HepG2 (cell line): ENCODE results near the gene GAL3ST2. TPM values are rescaled to one million over a fixed set of nuclear protein-coding genes. Genes with fewer than 3 reads are reported as not detected.

ENCODE experiments used
- ATRX ChIP-seq: sonication (generic); formaldehyde crosslinking; IDR thresholded peaks from 2 replicates; pipeline ENCODE4 v1.4.0; 2020; ENCODE audit warnings: missing genetic modification reagents, borderline replicate concordance
- CC2D1A ChIP-seq: sonication (generic); formaldehyde crosslinking; IDR thresholded peaks from 2 replicates; pipeline ENCODE4 v1.8.1; 2023; ENCODE audit warnings: mild to moderate bottlenecking, missing genetic modification reagents
- KDM6A ChIP-seq: IDR thresholded peaks from 2 replicates; pipeline ENCODE4 v1.6.1; 2016; ENCODE audit warnings: low read depth
- KMT2A ChIP-seq: sonication (generic); formaldehyde crosslinking; IDR thresholded peaks from 2 replicates; pipeline ENCODE4 v1.4.0; 2020; ENCODE audit warnings: missing genetic modification reagents
- MBNL3 ChIP-seq: fragments of 250-450 bp; sonication (Bioruptor Pico); conservative IDR thresholded peaks from 2 replicates; pipeline ENCODE4 v1.8.0; 2022; ENCODE audit warnings: mild to moderate bottlenecking, inconsistent platforms
- MTA1 ChIP-seq: sonication (generic); formaldehyde crosslinking; IDR thresholded peaks from 2 replicates; pipeline ENCODE4 v1.4.0; 2020; ENCODE audit warnings: missing genetic modification reagents, mild to moderate bottlenecking, borderline replicate concordance
- MXD3 ChIP-seq: IDR thresholded peaks from 2 replicates; pipeline ENCODE4 v1.6.1; 2016; ENCODE audit warnings: mild to moderate bottlenecking, missing biosample characterization, missing genetic modification reagents
- NR2F1 ChIP-seq, 2 experiments: fragments of 450-650 bp in 1 of 2; formaldehyde crosslinking in 1 of 2; IDR thresholded peaks; 2 replicates each; pipeline versions ENCODE4 v1.5.0 to v1.6.1; 2016 to 2020; ENCODE audit warnings: mild to moderate bottlenecking in 1 of 2, missing compliant biosample characterization in 1 of 2, missing genetic modification reagents in 1 of 2, moderate library complexity in 1 of 2
- NR2F2 ChIP-seq: IDR thresholded peaks from 2 replicates; pipeline ENCODE4 v1.6.1; 2012; ENCODE audit warnings: low read depth, inconsistent platforms, borderline replicate concordance
- PCBP1 ChIP-seq: fragments of 200-400 bp; formaldehyde crosslinking; IDR thresholded peaks from 2 replicates; pipeline ENCODE4 v1.6.1; 2017; ENCODE audit warnings: mild to moderate bottlenecking, low read depth, low read length, borderline replicate concordance
- RBM22 ChIP-seq: fragments of 200-400 bp; formaldehyde crosslinking; optimal IDR thresholded peaks from 2 replicates; pipeline ENCODE3; 2017; ENCODE audit warnings: mild to moderate bottlenecking, low read length, moderate library complexity
- SRSF1 ChIP-seq: fragments of 200-400 bp; formaldehyde crosslinking; optimal IDR thresholded peaks from 2 replicates; pipeline ENCODE3; 2017; ENCODE audit warnings: mild to moderate bottlenecking, low read depth, low read length, moderate library complexity
- TBX3 ChIP-seq: fragments of 450-650 bp; IDR thresholded peaks from 2 replicates; pipeline ENCODE4 v1.6.1; 2017; ENCODE audit warnings: antibody characterized with exemption, mild to moderate bottlenecking, inconsistent platforms, borderline replicate concordance
- TOPORS ChIP-seq: sonication (generic); formaldehyde crosslinking; IDR thresholded peaks from 2 replicates; pipeline ENCODE4 v1.8.0; 2023; ENCODE audit warnings: mild to moderate bottlenecking, missing genetic modification reagents
- ZNF331 ChIP-seq: sonication (generic); formaldehyde crosslinking; IDR thresholded peaks from 2 replicates; pipeline ENCODE4 v1.4.0; 2020; ENCODE audit warnings: missing genetic modification reagents
- ZNF510 ChIP-seq: sonication (generic); formaldehyde crosslinking; IDR thresholded peaks from 2 replicates; pipeline ENCODE4 v1.4.0; 2020; ENCODE audit warnings: low read depth, mild to moderate bottlenecking, missing genetic modification reagents
- ZNF557 ChIP-seq: sonication (generic); formaldehyde crosslinking; IDR thresholded peaks from 2 replicates; pipeline ENCODE4 v1.4.0; 2020; ENCODE audit warnings: missing genetic modification reagents
- ZNF574 ChIP-seq: sonication (generic); formaldehyde crosslinking; IDR thresholded peaks from 2 replicates; pipeline ENCODE4 v1.4.0; 2020; ENCODE audit warnings: missing genetic modification reagents
- ZNF674 ChIP-seq: sonication (generic); formaldehyde crosslinking; IDR thresholded peaks from 2 replicates; pipeline ENCODE4 v1.5.0; 2020; ENCODE audit warnings: low read depth, mild to moderate bottlenecking, missing genetic modification reagents
- polyA plus RNA-seq, 8 experiments: library from polyadenylated mRNA; depleted of rRNA in 3 of 8; stranded (reverse) in 7 of 8; unstranded in 1 of 8; fragments of >200 nt; fragmentation: Illumina TruSeq in 4 of 8; extraction: Trizol in 4 of 8; gene quantifications; 2 replicates each; pipeline versions ENCODE4 v1.2.1 to v1.2.3, GENCODE V29; 2011 to 2016; ENCODE audit warnings: low read depth in 4 of 8, missing spikeins in 1 of 8, mixed read lengths in 1 of 8; ENCODE audit not compliant: insufficient read depth in 1 of 8
- total RNA-seq, 5 experiments: library from RNA; depleted of rRNA; stranded (reverse); fragments of >200 nt; fragmentation: Illumina TruSeq; extraction: Trizol; gene quantifications; 2 replicates each; pipeline ENCODE4 v1.2.3, GENCODE V29; 2016; ENCODE audit warnings: low read depth in 1 of 5
- TF ChIP-seq, protein P1 (sequence below): IDR thresholded peaks from 2 replicates; pipeline ENCODE4 v1.6.1; 2016
- TF ChIP-seq, protein P2 (sequence below): sonication (generic); formaldehyde crosslinking; IDR thresholded peaks from 2 replicates; pipeline ENCODE4 v1.4.0; 2020; ENCODE audit warnings: missing genetic modification reagents, borderline replicate concordance
- TF ChIP-seq, protein P3 (sequence below): IDR thresholded peaks from 2 replicates; pipeline ENCODE4 v1.6.1; 2016; ENCODE audit warnings: missing compliant biosample characterization, missing genetic modification reagents, borderline replicate concordance

Gene GAL3ST2
- total and polyA plus RNA-seq, 2 of the 13 experiments (the other 11 are each of a cell fraction or from before 2014, with no cell fraction given): 0.17 to 0.20 TPM

- TF ChIP-seq ZNF574 (CRISPR knock-in tag) (peak; percentile 89), NR2F1 (CRISPR knock-in tag; IDR thresholded peaks at IDR 0.05) (peak; percentile 73 to 93; a peak in 3 of 4 replicates), SRSF1 (peak; percentile 92), ZNF557 (CRISPR knock-in tag) (peak; percentile 93; the same call in 1 of the 2 replicates), TOPORS (peak; percentile 93), MTA1 (CRISPR knock-in tag) (peak; percentile 77; the same call in 1 of the 2 replicates), ZNF674 (CRISPR knock-in tag) (no peak), RBM22 (peak; percentile 85), ZNF331 (CRISPR knock-in tag) (peak; percentile 98), NR2F2 (peak; percentile 70; the same call in 1 of the 2 replicates), MBNL3 (CRISPR knock-in tag) (no peak), CC2D1A (no peak), PCBP1 (peak; percentile 74; the same call in 1 of the 2 replicates), KDM6A (CRISPR knock-in tag) (peak; percentile 95), TBX3 (peak; percentile 56; the same call in 1 of the 2 replicates), ZNF510 (CRISPR knock-in tag) (no peak; the same call in 1 of the 2 replicates), KMT2A (peak; percentile 38; the same call in 1 of the 2 replicates), ATRX (CRISPR knock-in tag) (no peak; the same call in 1 of the 2 replicates), MXD3 (CRISPR knock-in tag) (peak; percentile 80)
- TF ChIP-seq, protein P1, sequence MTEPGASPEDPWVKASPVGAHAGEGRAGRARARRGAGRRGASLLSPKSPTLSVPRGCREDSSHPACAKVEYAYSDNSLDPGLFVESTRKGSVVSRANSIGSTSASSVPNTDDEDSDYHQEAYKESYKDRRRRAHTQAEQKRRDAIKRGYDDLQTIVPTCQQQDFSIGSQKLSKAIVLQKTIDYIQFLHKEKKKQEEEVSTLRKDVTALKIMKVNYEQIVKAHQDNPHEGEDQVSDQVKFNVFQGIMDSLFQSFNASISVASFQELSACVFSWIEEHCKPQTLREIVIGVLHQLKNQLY (CRISPR knock-in tag): peak; percentile 85
- TF ChIP-seq, protein P2, sequence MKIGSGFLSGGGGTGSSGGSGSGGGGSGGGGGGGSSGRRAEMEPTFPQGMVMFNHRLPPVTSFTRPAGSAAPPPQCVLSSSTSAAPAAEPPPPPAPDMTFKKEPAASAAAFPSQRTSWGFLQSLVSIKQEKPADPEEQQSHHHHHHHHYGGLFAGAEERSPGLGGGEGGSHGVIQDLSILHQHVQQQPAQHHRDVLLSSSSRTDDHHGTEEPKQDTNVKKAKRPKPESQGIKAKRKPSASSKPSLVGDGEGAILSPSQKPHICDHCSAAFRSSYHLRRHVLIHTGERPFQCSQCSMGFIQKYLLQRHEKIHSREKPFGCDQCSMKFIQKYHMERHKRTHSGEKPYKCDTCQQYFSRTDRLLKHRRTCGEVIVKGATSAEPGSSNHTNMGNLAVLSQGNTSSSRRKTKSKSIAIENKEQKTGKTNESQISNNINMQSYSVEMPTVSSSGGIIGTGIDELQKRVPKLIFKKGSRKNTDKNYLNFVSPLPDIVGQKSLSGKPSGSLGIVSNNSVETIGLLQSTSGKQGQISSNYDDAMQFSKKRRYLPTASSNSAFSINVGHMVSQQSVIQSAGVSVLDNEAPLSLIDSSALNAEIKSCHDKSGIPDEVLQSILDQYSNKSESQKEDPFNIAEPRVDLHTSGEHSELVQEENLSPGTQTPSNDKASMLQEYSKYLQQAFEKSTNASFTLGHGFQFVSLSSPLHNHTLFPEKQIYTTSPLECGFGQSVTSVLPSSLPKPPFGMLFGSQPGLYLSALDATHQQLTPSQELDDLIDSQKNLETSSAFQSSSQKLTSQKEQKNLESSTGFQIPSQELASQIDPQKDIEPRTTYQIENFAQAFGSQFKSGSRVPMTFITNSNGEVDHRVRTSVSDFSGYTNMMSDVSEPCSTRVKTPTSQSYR (CRISPR knock-in tag): peak; percentile 98
- TF ChIP-seq, protein P3, sequence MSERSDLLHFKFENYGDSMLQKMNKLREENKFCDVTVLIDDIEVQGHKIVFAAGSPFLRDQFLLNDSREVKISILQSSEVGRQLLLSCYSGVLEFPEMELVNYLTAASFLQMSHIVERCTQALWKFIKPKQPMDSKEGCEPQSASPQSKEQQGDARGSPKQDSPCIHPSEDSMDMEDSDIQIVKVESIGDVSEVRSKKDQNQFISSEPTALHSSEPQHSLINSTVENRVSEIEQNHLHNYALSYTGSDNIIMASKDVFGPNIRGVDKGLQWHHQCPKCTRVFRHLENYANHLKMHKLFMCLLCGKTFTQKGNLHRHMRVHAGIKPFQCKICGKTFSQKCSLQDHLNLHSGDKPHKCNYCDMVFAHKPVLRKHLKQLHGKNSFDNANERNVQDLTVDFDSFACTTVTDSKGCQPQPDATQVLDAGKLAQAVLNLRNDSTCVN (CRISPR knock-in tag): peak; percentile 92
These were observed 6.3 kb upstream of the GAL3ST2 start (continued) for GRCh38 chr2:241770185-241770935.
